Urinary bladder (tissue), 4 donors: ENCODE results near the gene ARHGAP26. TPM values are rescaled to one million over a fixed set of nuclear protein-coding genes. Genes with fewer than 3 reads are reported as not detected.

Source experiments
- DNase-seq: peaks from one replicate; pipeline ENCODE4 v3.0.0-alpha.2; 2015; ENCODE audit errors: extremely low spot score
- H3K27ac ChIP-seq: one replicate; pipeline ENCODE4 v1.5.1; 2013; ENCODE audit warnings: low read depth, mild to moderate bottlenecking, moderate library complexity
- H3K36me3 ChIP-seq: one replicate; pipeline ENCODE4 v1.6.1; 2013; ENCODE audit warnings: mild to moderate bottlenecking, moderate library complexity; ENCODE audit not compliant: insufficient read depth
- H3K4me1 ChIP-seq: one replicate; pipeline ENCODE4 v1.6.1; 2013; ENCODE audit warnings: mild to moderate bottlenecking, moderate library complexity; ENCODE audit not compliant: insufficient read depth
- H3K4me3 ChIP-seq: one replicate; pipeline ENCODE4 v1.5.1; 2013; ENCODE audit warnings: low read depth, low read length
- WGBS: extraction: QIAGEN DNeasy Blood & Tissue Kit; methylation state at CpG from one replicate; pipeline ENCODE4 v1.1.7; 2013; 5-methylcytosine and 5-hydroxymethylcytosine counted together
- polyA plus RNA-seq: library from polyadenylated mRNA; stranded (reverse); fragments of 200-250 nt; gene quantifications from one replicate; pipeline ENCODE4 v1.2.3, GENCODE V29; 2013
- total RNA-seq: library from RNA; depleted of rRNA; stranded (reverse); fragments of >200 nt; gene quantifications from one replicate; pipeline ENCODE4 v1.2.3, GENCODE V29; 2014
- donor health status: healthy with polysubstance abuse.
- donor health status: healthy.

Gene ARHGAP26
- total and polyA plus RNA-seq, 2 donors: 5.7 to 54.2 TPM

DNA sequence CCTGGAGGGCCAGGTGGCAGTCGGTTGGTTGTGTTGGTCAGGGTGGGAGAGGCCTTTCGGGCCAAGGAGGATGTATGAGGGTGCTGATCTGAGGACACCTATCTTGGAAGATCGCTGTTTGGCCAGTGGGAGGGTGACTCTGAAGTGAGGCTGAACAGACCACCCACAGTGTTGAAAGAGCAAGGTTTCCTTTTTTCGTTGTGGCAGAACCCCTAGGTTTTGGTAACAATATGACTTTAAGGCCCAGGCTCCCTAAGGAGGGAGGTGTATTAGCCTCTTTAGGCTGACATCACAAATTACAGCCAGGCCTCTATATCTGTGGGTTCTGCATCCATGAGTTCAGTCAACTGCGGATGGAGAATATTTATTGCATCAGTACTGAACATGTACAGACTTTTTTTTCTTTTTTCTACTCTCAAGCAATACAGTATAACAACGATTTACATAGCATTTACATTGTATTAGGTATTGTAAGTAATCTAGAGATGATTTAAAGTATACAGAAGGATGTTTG lies 86.1 kb downstream of the ARHGAP26 start:
- no peak for DNase-seq
- Histone ChIP-seq H3K4me1 (peaks cover 2% of the 10 kb centered on the region), H3K27ac (no peak overlapping the region), H3K4me3 (no peak overlapping the region), H3K36me3 (no peaks in the 10 kb centered on the region)
- 94% methylated on average over 6 of the region's 6 CpGs for WGBS

DNA sequence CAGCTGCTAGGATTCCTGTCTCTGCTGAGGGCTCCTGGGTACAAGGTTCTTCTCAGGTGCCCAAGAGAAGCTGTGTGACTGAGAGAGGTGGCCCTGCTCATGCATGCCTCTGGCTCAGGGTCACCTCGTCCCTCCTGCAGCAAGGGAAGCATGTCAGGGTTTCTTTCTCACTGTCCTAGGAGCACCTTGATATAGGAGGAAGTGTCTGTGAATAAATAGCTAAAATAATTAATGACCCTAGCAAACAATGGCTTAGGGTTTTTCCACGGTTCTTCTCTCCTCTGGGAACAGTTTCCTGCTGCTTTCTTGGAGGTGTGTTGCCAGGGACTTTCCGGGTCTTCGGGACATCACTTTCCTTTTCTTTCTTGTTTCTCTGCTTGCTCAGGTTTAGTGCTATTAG lies 87.2 kb downstream of the ARHGAP26 start:
- WGBS: 59% methylated on average over 4 of the region's 4 CpGs
- H3K4me3 ChIP-seq: no peak overlapping the region
- no peaks in the 10 kb centered on the region for H3K36me3 ChIP-seq
- peaks cover 2% of the 10 kb centered on the region for H3K4me1 ChIP-seq
- H3K27ac ChIP-seq: no peak overlapping the region
- DNase-seq: no peak

DNA sequence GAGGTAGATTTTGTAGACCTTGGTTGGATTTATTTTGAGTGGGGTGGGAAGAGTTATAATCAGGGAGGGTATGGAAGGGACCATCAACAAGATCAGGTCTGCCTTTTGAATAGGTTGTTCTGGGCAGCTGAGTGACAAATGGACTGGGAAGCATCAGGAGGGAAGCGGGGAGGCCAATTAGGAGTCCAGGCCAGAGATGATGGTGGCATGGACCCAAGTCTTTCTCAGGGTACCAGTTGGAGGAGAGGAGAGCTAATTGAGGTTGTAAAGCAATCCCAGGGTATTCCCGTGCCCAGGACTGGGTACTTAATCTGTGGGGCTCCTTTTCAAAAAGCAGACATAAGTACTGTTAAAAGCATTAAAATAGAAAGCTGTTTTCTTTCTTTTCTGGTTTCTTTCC lies 88.9 kb downstream of the ARHGAP26 start:
- 96% methylated on average over 2 of the region's 2 CpGs for WGBS
- Histone ChIP-seq H3K36me3 (no peaks in the 10 kb centered on the region), H3K4me3 (no peak overlapping the region), H3K4me1 (peaks cover 2% of the 10 kb centered on the region), H3K27ac (no peak overlapping the region)
- DNase-seq: no peak

DNA sequence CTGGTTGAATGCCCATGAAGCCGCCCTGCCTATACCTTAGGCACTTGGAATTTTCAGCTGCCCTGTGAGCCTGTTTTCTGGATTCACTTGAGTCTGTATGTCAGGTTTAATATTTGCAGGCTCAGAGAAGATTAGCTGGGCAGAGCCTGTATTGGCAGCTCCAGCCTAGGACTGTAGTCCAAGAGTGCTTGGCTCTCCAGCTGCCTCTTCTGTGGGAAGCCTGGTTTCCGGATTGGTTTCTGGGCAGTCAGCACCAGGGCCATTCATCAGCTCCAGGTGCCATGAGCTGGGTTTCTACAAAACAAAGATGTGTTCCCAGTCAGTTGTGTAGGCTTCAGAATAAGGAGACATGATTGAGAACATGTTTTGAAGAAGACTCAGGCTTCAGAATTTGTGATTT lies 90.1 kb downstream of the ARHGAP26 start:
- no peak for DNase-seq
- H3K4me3 ChIP-seq: no peak overlapping the region
- 63% methylated on average over 2 of the region's 2 CpGs for WGBS
- no peak overlapping the region for H3K27ac ChIP-seq
- H3K4me1 ChIP-seq: peaks cover 2% of the 10 kb centered on the region
- no peaks in the 10 kb centered on the region for H3K36me3 ChIP-seq

DNA sequence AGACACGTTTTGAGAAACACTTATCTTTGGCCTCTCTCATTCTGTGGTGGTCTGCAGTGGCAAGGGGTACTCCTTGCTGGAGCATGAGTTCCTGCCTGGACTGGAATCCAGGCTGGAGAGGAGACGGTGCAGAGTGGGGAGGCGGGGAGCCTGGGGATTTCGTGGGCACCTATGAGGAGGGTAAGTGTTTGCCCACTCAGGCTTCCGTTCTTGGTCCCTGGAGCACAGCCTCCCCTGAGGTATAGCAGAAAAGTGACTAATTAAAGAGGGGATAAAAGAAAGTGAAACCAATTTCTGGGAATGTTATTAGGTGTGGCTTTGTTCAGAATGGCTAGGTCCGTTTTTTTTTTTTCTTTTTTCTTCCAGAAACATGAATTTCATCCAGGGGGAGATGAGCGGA lies 90.8 kb downstream of the ARHGAP26 start:
- Histone ChIP-seq H3K27ac (no peak overlapping the region), H3K36me3 (no peaks in the 10 kb centered on the region), H3K4me3 (no peak overlapping the region), H3K4me1 (peaks cover 2% of the 10 kb centered on the region)
- WGBS: 88% methylated on average over 7 of the region's 7 CpGs
- DNase-seq: no peak

DNA sequence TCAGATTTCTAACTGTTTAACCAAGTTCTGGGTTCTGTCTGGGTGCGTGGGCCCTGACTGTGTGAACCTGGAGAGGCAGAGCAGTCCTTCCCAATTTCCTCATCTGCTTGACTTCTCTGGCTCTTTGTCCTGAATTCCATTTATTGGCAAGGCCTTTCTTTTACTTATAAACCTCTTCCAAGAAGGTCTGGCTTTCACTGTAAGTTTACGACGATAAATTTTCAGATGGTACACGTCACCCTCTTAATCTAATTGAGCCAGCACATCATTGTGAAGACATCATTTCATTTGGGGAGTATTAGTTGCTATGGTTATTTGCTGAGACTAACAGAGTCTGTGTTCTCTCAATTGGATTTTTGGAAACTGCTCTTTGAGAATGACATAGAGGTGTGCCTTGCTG lies 92.4 kb downstream of the ARHGAP26 start:
- Histone ChIP-seq H3K27ac (no peak overlapping the region), H3K4me3 (no peak overlapping the region), H3K4me1 (peaks cover 2% of the 10 kb centered on the region), H3K36me3 (no peaks in the 10 kb centered on the region)
- WGBS: 43% methylated on average over 4 of the region's 4 CpGs
- peak; percentile 58 for DNase-seq

DNA sequence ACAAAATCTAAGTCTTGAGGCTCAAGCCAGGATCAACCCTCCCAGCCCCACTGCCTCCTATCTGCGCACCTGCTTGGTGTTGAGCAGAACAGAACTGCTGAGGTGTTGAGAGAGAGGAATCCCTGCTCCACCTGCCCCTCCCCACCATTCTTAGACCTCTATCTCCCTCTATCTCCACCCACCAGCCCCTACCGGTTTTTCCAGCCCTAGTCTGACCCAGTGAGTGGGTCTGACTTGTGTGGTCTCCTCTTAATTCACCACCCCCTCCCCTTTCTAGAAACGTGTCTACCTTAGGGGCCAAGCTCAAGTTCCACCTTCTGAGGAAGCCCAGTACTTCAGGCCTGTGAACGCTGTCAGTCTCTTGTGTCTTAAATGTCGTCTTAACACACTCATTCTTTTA lies 93.7 kb downstream of the ARHGAP26 start:
- 71% methylated on average over 5 of the region's 5 CpGs for WGBS
- no peaks in the 10 kb centered on the region for H3K4me1 ChIP-seq
- no peaks in the 10 kb centered on the region for H3K36me3 ChIP-seq
- DNase-seq: no peak
- no peak overlapping the region for H3K4me3 ChIP-seq
- H3K27ac ChIP-seq: no peak overlapping the region

DNA sequence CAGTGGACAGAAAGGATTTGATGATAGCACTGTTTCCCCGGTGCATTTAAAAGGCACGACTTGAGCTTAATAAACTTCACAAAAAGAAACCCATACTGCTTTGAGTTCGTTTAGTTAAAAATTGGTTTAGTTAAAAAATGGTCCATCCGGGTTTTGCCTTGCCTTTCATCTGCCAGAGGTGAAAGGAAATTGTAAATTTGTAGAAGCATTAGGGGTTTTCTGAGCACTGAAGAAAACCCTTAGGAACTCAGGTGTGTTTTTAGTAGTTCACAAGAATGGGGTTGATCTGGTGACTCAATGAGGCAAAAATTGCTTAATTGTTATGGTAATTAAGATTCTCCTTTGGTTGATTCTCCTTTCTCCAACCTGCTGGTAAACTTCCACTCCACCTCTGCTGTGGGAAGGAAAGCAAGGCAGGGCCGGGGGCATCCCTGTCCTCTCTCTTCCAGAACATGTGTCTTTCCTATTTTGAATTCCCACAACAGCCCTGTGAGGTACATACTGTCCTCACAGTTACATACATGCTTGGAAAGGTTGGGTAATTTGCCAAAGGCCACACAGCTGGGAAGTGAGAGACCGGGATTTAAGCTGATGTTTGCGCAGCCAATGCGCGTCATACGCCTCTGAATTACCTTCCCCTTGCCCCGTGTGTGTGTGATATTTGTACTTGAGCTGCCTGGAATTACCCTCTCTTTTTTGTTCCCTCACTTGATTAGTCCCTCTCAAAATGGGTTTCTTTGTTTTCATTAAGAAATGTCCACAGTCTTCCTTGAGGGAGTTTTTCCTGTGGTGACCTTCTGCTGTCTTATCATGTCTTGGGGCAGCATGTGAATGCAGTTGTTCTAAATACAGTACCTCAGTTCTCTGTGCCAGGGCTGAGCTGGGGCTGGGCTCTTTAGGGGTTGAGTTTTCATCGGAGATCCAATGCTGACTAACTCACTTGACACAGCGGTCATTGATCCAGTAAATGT lies 94.4 kb downstream of the ARHGAP26 start:
- no peak for DNase-seq
- Histone ChIP-seq H3K4me3 (no peak overlapping the region), H3K36me3 (no peaks in the 10 kb centered on the region), H3K27ac (no peak overlapping the region), H3K4me1 (no peaks in the 10 kb centered on the region)
- 87% methylated on average over 13 of the region's 13 CpGs for WGBS

DNA sequence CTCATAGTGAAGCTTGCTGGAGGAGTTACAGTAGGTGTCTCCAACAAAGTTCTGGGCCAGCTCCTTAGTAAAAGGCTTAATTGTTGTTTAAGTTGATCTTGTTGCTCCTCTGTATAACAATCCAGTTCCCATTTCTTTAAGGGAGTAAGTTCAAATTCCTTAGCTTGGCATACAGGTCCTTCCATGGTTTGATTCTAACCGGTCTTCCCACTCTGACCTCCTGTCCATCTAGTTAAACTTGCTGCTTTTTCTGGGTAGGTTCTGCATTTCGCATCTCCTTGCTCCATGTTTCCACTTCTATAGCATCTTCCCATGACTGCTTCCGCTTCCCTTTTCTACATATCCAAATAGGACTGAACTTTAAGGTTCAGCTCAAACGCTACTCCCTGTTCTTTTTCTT lies 95.5 kb downstream of the ARHGAP26 start:
- Histone ChIP-seq H3K27ac (no peak overlapping the region), H3K36me3 (no peaks in the 10 kb centered on the region), H3K4me3 (no peak overlapping the region), H3K4me1 (no peaks in the 10 kb centered on the region)
- DNase-seq: no peak
- 95% methylated on average over 4 of the region's 4 CpGs for WGBS

DNA sequence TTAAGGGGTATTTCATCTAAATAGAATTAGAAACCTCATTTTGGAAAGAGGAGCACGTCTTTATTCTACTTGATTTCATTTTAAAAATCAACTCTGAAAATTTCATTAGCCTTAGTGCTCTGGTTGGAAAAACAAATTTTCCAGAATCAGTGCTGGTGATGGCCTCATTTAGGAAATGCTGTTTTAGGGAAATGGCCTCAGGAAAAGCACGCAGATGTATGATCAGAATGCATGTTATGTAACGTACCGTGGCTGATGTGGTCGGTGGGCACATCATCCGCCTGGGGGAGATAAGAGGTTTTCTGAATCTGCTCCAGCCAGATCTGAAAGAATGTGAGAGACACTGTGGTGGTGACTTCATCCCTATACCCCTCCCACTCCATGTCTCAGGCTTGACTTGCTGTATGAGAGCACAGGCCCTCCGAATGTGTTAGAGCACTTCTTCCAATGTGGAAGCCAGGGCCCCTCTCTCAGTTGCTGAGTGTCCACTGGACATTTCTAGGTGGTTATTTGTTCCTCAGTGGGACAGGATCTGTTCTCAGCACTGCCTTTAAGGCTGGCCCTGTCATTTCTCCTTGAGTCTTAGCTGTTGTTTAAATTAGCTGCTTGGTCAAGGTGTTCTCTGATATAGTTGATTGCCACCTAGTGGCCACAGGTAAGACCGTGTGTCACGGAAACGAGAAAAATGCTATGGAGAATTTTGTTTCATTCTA lies 96.5 kb downstream of the ARHGAP26 start:
- no peak overlapping the region for H3K27ac ChIP-seq
- 55% methylated on average over 10 of the region's 10 CpGs for WGBS
- H3K36me3 ChIP-seq: no peaks in the 10 kb centered on the region
- H3K4me1 ChIP-seq: no peaks in the 10 kb centered on the region
- no peak overlapping the region for H3K4me3 ChIP-seq
- DNase-seq: peak; percentile 63

DNA sequence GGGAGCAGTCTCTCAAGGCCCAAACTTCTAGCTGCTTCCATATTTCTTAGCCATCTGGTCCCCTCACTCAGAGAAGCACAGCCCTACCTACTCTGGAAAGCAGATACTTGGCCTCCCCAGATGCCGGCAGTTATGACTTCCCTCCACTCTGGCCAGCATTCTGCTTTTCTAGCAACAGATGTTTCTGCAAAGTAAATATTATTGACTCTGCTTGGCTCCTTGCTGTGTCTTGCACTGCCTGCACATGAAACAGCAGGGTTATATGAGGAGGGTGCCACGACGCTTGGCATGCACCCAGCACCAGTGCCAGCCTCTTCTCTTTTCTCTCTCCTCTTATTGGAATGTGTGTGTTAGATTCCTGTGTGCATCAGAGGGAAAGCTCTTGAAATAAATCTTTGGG lies 99.7 kb downstream of the ARHGAP26 start:
- no peak overlapping the region for H3K27ac ChIP-seq

DNA sequence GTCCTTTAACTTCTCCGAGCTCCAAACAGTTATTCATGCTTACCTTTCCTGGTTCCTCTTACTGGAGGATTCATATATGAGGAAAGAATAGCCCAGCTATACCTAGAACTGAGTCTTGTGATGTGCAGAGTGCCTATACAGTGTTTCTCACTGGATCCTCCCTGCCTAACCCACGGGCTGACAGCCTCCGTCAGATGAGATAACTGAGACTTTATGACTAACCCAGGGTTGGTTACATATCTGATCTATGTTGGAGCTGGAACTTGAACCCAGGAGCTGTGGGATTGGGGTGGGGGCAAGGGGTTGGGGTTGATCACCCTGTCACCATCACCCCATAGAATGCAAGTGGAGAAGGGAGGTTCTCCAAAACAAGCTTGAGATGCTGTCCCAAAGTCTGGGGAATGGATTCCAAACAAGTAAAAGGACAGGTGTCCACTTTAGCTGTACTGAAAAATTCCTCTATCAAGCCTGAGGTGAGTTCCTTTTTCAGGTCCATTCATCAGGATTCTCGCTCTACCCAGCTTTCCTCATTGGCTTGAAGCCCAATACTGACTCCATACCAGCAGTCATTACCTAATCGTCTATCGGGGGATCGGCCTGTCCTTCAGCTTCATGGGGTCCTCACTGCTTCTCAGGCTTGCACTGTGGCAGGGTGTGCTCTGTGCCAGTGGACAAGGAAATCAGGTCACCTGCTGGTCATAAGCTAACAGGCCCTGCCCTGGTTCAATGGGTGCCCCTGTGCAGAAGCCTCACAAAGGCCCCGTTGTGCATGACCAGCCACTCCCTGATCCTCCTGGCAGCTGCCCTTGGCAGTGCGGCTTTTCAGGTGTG lies 100.6 kb downstream of the ARHGAP26 start:
- no peak overlapping the region for H3K4me3 ChIP-seq
- H3K36me3 ChIP-seq: no peaks in the 10 kb centered on the region
- 92% methylated on average over 9 of the region's 9 CpGs for WGBS
- H3K4me1 ChIP-seq: no peaks in the 10 kb centered on the region
- no peak overlapping the region for H3K27ac ChIP-seq
- no peak for DNase-seq

More for the DNA sequence above, 99.7 kb downstream of the ARHGAP26 start:
- Histone ChIP-seq H3K4me3 (no peak overlapping the region), H3K4me1 (no peaks in the 10 kb centered on the region), H3K36me3 (no peaks in the 10 kb centered on the region)
- DNase-seq: no peak
- 23% methylated on average over 3 of the region's 3 CpGs for WGBS
